HG03571 (cell line): Measurements from ENCODE around the gene ASTN2.

Source experiments
- ATAC-seq: cut with Tn5 transposase; IDR thresholded peaks from one replicate; pipeline ENCODE4 v1.9.1; 2021; ENCODE audit not compliant: unreplicated experiment

Gene ASTN2

DNA sequence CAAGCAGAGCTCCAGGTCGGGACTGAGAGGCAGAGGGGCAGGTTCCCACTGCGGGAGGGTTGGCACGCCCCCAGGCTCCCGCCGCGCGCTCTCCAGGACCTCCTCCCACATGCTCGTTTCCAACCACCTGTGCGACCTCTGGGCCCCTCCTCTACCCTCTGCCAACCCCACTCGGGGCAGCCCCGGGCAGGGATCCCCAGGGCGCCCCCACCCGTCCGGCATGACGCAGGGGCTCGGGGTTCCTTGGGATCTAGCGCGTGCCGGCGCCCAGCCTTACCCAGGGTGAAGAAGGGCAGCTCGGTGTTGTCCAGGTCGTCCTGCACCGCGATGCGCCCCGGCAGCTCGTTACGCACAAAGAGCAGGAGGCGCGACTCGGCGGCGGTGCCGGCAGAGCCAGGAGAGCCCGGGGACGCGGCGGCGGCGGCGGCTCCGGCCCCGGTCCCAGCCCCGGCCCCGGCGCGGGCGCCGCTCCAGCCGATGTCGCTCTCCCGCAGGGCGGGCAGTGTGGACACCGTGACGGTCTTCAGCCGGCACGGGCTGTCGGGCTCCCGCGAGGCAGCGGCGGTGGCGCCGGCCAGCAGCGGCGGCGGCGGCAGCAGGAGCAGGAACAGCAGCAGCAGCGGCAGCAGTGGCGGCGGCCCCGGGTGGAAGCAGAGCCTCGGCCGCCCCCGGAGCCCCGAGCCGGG is 494 bp downstream of the ASTN2 start:
- no peak for ATAC-seq

DNA sequence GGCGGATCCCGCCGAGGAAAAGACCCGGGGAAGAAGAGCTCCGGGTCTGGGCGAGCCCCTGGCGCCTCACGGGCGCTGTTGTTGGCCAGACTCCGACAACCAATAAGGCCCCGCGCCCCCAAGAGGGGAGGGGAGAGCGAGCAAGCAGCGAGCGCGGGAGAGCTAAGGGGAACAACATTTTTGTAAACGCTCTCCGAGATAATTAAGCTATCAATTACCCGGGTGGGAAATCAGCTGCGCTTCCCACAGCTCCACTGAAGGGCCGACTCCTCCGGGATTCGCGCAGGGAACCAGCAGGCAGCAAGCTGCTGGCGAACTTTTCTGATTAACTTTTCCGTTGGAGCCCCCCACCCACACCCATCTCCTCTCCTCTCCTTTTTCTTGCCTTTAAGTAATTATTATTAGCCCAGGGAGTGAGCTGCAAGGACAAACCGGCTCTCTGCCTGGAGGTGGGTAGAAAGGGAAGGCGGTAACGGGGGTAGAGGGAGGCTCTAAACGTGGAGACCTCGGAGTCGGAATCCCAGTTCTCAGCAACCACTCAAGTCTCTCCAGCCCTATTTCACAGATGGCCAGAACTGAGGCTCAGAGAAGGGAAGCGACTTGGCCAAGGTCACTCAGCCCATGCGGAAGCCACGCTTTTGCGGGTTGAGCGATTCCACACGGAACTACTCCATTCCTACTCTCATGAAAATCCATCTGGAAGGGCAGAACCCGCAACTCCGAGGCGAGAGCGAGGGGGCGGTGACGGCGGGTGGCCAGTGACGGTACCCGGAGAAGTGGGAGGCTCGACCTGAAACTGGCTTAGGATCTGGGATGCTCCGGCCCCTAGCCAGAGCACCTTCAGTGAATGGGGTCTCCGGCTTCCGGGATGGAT is 1.3 kb downstream of the ASTN2 start:
- ATAC-seq, result no peak

DNA sequence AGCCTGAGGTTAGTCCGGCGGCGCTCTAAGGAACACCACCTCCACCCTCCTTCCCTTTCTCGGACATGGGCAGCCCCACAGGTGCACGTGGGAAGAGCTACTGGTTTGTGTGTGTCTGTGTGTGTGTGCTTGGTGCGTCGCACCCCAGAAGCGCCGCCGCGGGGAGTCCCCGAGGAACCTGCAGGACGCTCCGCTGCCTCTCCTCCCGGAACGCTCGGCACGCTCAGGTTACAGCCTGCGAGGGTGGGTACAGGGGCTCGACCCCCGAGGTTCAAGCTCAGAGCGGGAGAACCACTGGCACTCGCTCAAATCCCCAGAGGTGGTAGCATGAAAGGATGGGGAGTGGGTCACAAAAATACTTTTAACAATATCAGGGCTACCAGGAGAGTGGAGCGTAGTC is 2.0 kb downstream of the ASTN2 start:
- ATAC-seq, result no peak

DNA sequence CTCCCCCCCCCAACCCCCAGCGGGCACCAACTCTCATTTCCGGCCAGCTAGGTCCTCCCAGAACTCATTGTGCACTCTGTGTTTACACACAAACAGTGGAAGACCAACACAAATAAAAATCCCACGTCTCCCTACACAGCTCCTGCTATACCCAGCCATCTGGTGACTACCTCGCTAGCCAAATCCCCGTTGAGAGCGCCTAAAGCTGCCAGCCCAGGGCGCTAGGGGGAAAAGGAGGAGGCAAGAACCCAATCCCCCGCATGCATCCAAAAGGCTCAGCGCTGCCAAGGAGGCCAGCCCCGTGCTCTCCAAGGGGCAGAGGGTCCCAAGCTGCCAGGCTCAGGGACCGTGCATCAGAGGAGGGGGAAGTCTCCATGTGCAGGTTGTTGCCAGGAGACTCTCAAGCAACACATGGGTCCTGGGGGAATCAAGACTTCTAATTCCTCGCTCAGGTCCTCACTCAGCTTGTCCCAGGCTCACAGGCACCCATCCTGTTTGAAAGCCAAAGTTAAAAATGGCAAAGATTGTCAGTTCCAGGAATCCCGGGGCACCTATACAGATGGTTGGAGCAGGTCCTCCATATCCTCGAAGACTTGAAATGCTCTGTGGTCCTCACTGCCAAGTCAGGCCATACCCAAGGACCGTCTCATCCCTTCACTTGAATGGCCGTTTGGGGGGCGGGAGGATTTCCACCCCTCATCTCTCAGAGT is 2.7 kb downstream of the ASTN2 start:
- ATAC-seq, result no peak

DNA sequence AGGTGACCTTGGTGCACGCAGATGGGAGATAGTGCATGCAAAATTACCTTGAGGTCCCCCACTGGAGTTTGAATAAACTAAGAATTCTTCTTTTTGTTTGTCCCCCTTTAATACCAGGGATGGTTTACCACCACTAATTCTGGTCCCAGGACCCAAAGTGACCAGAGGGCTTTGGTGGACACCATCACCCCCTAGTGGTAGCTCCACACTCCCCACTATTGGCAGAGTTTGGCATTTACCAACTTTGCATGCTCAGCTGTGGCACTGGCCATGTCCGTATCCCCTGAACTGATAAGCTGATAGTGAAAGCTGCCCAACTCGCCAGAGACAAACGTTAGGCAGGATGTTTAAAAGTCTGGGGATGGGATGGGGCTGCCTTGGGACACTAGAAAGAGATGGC is 3.3 kb downstream of the ASTN2 start:
- ATAC-seq, result peak; percentile 50

DNA sequence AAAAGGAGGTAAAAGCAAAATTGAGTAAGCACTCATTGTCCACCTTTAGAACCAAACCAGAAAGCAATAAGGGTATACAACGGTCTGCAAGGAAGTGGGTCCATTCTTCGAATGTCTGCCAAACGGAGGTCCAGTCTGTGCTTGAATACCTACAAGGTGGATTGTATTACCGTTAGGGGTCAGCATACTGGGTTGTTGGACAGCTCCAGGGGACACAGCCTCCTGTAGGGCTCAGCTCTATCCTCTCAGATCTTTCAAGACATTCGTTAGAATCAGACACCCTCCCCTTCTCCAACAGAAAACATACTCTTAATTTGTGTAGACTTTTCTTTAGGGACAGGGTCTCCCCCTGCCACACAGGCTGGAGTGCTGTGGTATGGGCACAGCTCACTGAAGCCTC is 5.5 kb downstream of the ASTN2 start:
- no peak for ATAC-seq

DNA sequence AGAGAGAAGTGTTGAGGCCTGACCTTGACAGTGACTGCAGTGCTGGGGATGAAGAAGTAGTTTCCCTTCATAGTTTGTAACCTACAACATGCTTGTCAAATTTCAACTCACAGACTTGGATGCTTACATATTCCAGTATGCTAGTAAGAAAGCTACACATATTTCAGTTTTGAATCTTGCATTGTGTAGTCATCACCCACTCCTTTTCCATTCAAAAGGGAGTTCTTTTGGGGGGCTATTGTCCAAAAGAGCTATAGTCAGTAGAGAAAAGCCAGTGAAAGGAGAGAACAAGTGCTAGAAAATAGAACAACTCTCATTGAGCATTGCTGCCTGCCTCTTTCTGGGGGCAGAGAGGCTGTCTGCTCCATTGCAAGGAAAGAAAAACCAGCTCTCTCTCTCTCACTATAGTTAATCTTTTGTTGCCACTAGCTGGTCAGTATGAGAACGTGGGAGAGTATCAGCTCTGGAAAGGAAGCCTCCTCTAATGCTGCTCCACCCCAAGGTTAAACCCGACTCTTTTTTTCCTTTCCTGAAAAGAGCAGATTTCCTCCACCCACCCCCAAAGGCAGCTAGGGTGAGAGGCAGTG is 7.3 kb downstream of the ASTN2 start:
- no peak for ATAC-seq

DNA sequence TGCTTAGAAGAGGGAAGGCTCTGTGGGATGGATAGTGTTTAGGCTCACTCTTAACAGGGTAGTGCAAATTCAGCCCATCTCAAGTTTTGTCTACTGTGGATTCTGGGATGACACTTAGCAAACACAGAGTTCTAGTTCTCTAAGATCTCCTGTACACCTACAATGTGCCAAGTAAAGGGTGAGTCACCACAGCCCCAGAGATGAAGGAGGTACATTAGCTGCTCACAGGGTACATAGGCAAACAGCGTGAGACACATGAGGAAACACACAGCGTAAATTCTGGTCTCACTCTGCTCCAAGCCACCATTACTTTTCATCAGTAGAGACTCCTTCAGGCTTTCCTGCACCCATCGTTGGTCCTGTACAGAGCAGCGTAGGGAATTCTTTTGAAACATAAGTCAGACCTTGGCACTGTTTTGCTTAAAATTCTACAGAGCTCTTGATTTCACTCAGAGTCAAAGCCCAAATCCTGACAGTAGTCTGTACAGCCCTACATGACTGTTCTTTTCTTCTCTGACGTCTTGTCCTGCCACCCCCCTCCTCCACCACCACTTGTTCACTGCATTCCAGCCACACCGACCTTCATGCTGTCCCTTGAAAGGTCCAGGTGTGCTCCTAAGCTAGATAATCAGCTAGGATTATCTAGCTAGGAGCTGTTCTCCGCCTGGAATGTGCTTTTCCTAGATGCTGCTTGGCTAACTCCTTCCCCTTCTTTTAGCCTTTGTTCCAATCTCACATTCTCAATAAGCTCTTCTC is 8.7 kb downstream of the ASTN2 start:
- ATAC-seq, result no peak

DNA sequence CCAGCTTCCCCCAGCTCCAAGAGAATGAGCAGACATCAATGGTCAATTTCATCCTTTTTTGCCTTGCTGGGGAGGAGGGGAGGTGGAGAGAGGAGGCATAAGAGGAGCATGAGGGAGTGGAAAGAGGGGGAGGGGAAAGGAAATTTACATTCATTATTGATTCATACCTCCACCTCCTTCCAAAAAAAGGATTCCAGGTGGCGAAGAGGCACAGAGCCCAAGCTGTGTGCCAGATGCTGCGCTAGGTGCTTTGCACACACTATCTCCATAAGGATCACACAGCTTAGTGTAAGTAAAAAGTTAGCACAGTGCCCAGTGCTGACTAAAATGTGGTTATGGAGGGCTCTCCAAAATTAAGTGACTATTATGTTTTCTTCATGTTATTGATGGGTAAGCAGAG is 11.0 kb downstream of the ASTN2 start:
- no peak for ATAC-seq

DNA sequence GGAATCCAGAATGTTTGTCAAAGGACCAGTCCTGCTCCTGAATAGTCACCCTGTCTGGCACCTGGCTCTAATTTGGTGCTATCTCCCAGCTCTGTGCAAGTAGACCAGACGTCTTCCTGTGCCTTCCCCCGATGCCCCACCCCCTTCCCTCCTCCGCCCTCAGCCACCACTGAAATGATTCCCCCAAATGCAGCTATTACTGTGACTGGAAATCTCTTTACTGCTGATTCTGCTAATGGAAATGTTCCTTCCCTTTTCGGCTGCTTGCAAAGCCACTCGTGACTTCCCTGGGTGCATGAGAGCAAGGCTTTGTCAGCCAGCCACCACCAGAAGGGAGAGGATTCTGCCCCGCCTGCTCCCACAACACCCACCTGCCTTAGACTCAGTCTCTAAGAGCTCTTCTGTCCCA is 11.4 kb downstream of the ASTN2 start:
- ATAC-seq, result no peak

DNA sequence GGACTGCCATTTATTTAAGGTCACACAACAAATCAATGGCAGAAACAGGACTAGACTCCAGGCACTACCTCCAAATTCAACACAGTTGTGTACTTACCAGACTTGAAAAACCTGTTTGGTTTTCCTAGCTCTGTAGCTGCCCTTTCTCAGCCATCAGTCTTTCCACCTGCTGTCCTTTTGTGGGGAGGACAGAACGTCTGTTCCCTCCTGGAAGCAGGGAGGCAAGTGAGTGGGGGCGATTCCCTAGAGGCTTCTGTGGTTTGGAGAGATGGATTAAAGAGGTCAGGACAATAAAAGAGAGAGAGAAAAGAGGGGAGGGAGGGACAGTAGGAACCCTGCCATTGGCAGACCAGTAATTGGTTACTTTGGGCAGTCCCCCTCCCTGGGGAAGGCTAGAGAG is 14.7 kb downstream of the ASTN2 start:
- no peak for ATAC-seq

DNA sequence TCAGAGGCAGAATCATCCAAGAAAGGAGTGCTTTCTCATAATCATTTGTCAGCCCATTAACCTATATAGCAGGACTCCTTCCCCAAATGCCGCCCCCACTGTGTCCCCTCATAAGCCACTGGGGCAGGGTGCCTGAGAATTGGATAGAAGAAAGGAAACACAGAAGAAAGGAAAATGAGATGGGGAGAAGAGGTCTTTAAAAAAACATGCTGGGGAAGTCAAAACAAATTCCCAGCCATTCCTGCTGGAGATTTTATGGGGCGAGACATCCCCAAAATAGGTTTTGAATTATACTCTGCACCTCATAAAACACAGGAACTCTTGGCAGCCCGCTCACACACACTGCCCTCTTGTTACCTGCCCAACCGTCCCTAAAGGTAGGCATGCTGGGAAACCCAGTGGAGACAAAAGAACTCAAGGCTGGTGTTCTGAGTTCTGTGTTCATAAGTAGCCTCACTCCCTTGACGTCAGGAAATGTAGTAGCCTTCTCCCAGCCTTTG is 19.7 kb downstream of the ASTN2 start:
- ATAC-seq, result no peak

DNA sequence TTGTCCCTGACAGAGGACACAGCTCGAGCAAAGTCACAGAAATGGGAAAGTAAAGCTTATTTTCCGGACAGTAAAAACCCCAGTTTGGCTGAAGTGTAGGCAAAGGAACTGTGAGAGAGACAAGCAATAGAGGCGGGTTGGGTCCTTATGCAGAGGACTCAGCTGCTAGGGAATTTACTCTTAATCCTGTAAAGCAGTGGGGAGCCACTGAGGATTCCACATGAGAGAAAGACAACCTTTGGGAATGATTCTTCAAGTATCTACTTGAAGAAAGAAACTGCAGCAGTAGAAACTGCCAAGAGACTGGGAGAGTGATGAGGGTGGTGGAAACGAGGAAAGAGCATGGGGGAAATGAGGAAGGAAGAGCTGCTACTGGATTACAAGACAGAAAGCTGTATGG is 20.2 kb downstream of the ASTN2 start:
- no peak for ATAC-seq

DNA sequence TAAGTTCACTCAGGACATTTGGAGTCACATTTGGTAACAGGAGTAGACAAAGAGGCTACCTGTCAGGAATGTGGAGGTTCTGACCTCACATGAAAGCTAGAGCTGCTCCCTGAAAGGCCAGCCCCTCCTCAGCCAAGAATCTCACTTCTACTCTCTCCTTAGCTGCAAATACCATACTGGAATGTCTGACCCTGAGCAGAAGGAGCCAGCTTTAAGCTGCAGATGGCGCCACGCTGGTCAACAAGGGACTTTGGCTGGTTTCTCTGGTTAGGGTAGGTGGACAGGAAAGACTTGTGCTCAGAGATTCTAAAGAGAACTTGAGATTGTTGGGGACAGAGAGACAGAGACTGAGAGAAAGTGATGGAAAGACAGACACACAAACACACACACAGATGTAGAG is 21.9 kb downstream of the ASTN2 start:
- no peak for ATAC-seq

DNA sequence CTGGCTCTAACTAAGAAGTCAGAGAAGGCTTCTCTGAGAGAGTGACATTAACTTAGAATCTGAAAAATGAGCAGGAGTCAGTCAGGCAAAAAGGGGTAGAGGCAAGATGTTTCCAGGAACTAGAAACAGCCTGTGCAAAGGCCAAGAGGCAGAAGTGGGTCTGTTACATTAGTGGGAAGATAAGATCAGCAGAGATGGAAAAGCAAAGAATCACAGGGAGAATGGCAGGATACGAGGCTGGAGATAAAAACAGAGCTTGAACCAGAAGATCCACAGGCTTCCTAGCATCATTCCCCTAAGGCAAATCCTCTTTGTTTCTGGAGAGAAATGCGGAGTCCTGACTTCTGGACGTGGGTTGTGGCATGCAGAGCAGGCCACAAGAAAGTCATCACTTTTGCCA is 27.4 kb downstream of the ASTN2 start:
- no peak for ATAC-seq

DNA sequence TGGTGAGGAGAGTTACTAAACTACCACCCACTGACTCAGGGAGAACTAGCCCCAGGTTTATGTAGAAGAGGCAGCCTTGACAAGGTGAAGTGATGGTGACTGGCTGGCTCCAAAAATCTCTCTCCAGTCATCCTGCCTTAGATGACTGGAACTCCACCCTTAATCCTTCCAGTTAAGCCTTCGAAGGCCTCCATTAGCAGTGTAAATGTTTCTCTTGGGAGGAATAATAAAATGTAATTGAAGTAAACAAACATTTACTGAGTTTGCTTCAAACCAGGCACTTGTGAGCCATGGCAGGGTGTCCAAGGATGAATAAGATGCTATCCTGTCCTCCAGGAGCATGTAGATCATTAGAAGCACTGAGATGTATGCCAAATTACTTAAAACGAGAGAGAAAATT is 35.5 kb downstream of the ASTN2 start:
- ATAC-seq, result no peak

DNA sequence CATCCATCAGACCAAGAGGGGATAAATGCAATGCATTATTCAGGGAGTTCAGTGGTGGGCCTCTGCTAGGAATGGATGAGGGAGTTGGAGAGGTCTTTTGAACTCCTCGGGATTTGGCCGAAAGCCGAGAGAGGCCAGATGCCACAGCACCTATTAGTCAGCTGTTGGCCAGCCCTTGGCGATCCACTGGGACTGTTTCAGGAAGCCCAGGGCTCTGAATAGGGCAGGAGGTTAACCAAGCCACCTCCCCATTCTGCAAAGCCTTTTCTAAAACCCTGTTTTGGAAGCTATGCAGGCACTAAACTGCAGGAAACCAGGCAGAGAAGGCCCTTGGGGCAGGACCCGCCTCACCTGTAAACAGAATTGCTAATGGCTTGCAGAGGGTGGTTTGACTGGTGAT is 37.8 kb downstream of the ASTN2 start:
- no peak for ATAC-seq

DNA sequence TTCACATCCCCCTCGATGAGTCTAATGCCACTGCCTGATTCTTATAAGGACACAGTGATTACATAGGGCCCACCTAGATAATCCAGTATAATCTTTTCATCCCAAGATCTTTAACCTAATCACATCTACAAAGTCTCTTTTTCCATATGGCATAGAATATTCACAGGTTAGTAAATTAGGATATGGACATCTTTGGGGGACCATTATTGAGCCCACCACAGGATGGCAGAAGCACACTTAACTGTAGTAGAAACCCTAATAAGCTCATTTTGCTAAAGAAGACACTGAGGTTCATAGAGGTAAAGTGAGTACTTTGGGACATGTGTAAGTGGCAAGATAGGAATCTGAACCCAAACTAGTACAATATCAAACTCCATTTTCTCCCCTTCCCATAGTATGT is 38.9 kb downstream of the ASTN2 start:
- no peak for ATAC-seq

DNA sequence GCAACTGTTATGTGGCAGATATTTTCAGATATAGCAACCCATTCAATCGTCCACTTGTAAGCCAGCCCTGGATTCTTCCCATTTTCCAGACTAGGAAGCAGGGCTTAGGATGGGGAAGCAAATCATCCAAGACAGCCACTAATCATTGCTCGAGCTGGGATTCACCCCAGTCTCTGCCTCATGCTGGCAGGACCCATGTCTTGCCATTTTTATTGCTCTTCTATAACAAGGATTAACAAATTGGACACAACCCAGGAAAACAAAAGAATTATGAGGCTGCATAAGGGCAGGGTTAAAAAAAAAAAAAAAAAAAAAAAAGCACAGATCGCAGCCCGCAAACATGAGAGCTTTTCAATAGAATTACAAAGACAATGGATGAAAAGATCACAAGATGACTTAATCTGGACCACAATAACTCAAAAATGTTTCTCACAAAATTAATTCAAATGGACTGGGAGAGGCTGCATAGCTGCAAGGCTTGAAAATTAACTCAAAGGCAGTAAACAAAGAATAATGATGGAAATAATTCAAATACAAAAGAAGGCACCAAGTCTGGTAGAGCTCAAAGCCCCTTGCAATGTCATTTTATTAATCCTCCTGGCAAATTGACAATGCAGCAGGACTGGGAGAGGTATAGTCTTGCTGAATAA is 40.7 kb downstream of the ASTN2 start:
- ATAC-seq, result no peak

DNA sequence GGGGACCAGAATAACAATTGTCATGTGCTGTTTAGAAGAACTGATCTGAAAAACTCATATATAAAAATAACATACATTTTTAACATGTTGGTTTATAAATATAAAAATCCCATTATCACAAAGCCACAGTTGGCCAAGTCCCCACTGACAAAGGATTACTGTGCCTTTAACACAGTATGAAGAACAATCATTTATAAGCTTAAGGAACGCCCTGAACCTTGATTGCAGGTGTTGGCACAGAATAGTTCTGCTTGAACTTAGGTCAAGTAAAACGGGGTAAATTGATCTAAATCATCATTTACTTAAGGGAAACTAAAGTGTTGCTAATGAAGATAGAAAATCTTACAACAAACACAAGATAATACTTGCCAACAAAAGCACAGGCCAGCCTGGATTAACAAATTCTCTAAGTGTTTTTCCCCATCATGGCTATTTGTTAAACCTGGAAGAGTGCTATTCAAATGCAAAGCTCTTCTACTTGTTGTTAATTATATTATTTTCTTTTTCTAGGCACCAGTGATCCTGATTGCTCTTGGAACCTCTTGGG is 46.1 kb downstream of the ASTN2 start:
- ATAC-seq, result no peak
